ENCODE measurements around the gene KLF5. TPM values are rescaled to one million over a fixed set of nuclear protein-coding genes. Genes with fewer than 3 reads are reported as not detected.
A peak's percentile ranks its signal among the peaks of the same experiment; 100 is the strongest.

Gene KLF5
- total RNA-seq (10 to 100 TPM; 50.6 to 58.6 TPM), polyA plus RNA-seq (10 to 100 TPM; 22.2 to 44.8 TPM)
- long read RNA-seq, donor 1, transcript KLF5-201 (4 exons, 3,566 nt), result major isoform, 5 of 15 reads
- long read RNA-seq, donor 1, partial matches to known transcripts, result 10 of 15 reads
- long read RNA-seq, donor 1, other reads (novel, unspliced or antisense), result 0 of 15 reads
- long read RNA-seq, donor 2, result 0 reads
- long read RNA-seq, donor 3, transcript KLF5-201 (4 exons, 3,566 nt), result major isoform, 5 of 5 reads
- long read RNA-seq, donor 3, partial matches to known transcripts, result 0 of 5 reads
- long read RNA-seq, donor 3, other reads (novel, unspliced or antisense), result 0 of 5 reads
- long read RNA-seq, donor 4, result 0 reads
- long read RNA-seq, donor 5, transcript KLF5-201 (4 exons, 3,566 nt), result major isoform, 9 of 9 reads
- long read RNA-seq, donor 5, partial matches to known transcripts, result 0 of 9 reads
- long read RNA-seq, donor 5, other reads (novel, unspliced or antisense), result 0 of 9 reads

GRCh38 chr13:73058736-73059459 lies at the start of gene KLF5:
Gene KLF5, plus strand, starts transcription at chr13:73059005. Its CDS starts 323 bp downstream, at chr13:73059328.
- H3K4me1 ChIP-seq (ENCODE audit: control insufficient read depth in 5 of 5, insufficient read depth in 5 of 5, low read length in 5 of 5), result peaks cover 1 to 12% (median 5%) of the 10 kb centered on the region in 5 donors
- peak within 1 kb of the TSS in 1 of 2 donors; percentile 67 for H3K9ac ChIP-seq (ENCODE audit: insufficient read depth in 1 of 2, low read length in 2 of 2)
- 0 to 1% methylated on average over 91 to 93 of the region's 93 CpGs for WGBS, 2 donors
- no peaks in the 10 kb centered on the region for H3K9me3 ChIP-seq (ENCODE audit: control insufficient read depth in 4 of 4, insufficient read depth in 3 of 4, low read length in 3 of 4)
- peaks cover 0 to 43% (median 28%) of the 10 kb centered on the region in 3 donors for H3K27me3 ChIP-seq (ENCODE audit: control insufficient read depth in 3 of 3, insufficient read depth in 3 of 3, low read length in 2 of 3)
- peak within 1 kb of the TSS; percentile 64 to 88 for H3K27ac ChIP-seq (ENCODE audit: low read depth in 1 of 2, low read length in 1 of 2)
- ATAC-seq (ENCODE audit: insufficient read depth, low FRiP score), result peak; percentile 96
- peaks cover 0 to 3% (median 0%) of the 10 kb centered on the region in 4 donors for H3K36me3 ChIP-seq (ENCODE audit: control insufficient read depth in 4 of 4, insufficient read depth in 4 of 4, low read length in 4 of 4)
- TF ChIP-seq CTCF (IDR thresholded peaks at IDR 0.05; ENCODE audit: control extremely low read depth, extremely low read depth), result no peak
- peak; percentile 89 to 94 (median 92) for DNase-seq
- peak within 1 kb of the TSS; percentile 69 for H3K4me3 ChIP-seq

GRCh38 chr13:73011751-73012150 lies 47.1 kb upstream of the KLF5 start:
- TF ChIP-seq CTCF (IDR thresholded peaks at IDR 0.05; ENCODE audit: control extremely low read depth, extremely low read depth), result no peak
- Histone ChIP-seq H3K9ac (ENCODE audit: insufficient read depth in 1 of 2, low read length in 2 of 2) (no peak overlapping the region), H3K36me3 (ENCODE audit: control insufficient read depth in 4 of 4, insufficient read depth in 4 of 4, low read length in 4 of 4) (peaks cover 1 to 6% (median 4%) of the 10 kb centered on the region in 4 donors), H3K4me1 (ENCODE audit: control insufficient read depth in 5 of 5, insufficient read depth in 5 of 5, low read length in 5 of 5) (no peaks in the 10 kb centered on the region), H3K27me3 (ENCODE audit: control insufficient read depth in 3 of 3, insufficient read depth in 3 of 3, low read length in 2 of 3) (no peaks in the 10 kb centered on the region), H3K4me3 (no peak overlapping the region), H3K9me3 (ENCODE audit: control insufficient read depth in 4 of 4, insufficient read depth in 3 of 4, low read length in 3 of 4) (no peaks in the 10 kb centered on the region), H3K27ac (ENCODE audit: low read depth in 1 of 2, low read length in 1 of 2) (no peak overlapping the region)
- ATAC-seq (ENCODE audit: insufficient read depth, low FRiP score), result no peak
- 91 to 97% methylated on average over 5 of the region's 5 CpGs for whole genome bisulfite sequencing, 2 donors
- no peak for DNase-seq

GRCh38 chr13:73015805-73016204 lies 43.0 kb upstream of the KLF5 start:
- DNase-seq (no peak), ATAC-seq (ENCODE audit: insufficient read depth, low FRiP score) (no peak)
- no peaks in the 10 kb centered on the region for H3K4me1 ChIP-seq (ENCODE audit: control insufficient read depth in 5 of 5, insufficient read depth in 5 of 5, low read length in 5 of 5)
- H3K36me3 ChIP-seq (ENCODE audit: control insufficient read depth in 4 of 4, insufficient read depth in 4 of 4, low read length in 4 of 4), result peaks cover 0 to 8% (median 5%) of the 10 kb centered on the region in 4 donors
- no peak overlapping the region for H3K27ac ChIP-seq (ENCODE audit: low read depth in 1 of 2, low read length in 1 of 2)
- H3K4me3 ChIP-seq, result no peak overlapping the region
- no peaks in the 10 kb centered on the region for H3K9me3 ChIP-seq (ENCODE audit: control insufficient read depth in 4 of 4, insufficient read depth in 3 of 4, low read length in 3 of 4)
- H3K9ac ChIP-seq (ENCODE audit: insufficient read depth in 1 of 2, low read length in 2 of 2), result no peak overlapping the region
- no peaks in the 10 kb centered on the region for H3K27me3 ChIP-seq (ENCODE audit: control insufficient read depth in 3 of 3, insufficient read depth in 3 of 3, low read length in 2 of 3)
- no peak for TF ChIP-seq CTCF (IDR thresholded peaks at IDR 0.05; ENCODE audit: control extremely low read depth, extremely low read depth)
- 90 to 100% methylated on average over 1 of the region's 1 CpG for WGBS, 2 donors
